ENCODE results near the gene TLE4. TPM values are rescaled to one million over a fixed set of nuclear protein-coding genes. Genes with fewer than 3 reads are reported as not detected.

TLE4 gene
- polyA plus RNA-seq, 1 donor (not counting 4 experiments of a cell fraction or from before 2014, with no cell fraction given) = 14.7 TPM

DNA sequence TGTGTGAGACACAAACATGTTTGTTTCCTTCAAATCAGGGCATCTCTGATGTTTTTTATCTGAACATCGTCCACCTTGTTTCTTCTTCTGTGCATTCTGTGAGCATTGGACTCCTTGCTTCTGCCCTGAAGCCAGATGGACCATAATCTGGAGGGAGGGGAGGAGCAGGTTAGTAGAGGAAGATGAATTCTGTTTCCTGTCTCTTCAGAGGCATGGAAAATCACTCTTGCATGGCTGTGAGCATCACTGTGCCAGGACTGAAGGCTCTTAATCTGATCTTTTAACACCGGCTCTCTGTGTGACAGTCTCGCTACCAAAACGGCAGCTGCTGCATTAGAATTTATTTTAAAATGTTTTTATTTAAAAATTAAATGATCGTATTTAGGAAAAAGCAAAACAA lies 43.3 kb downstream of the TLE4 start:
- H3K79me2 ChIP-seq (ENCODE audit: control insufficient read depth, insufficient read depth, low read length) = no peaks in the 10 kb centered on the region
- dilution Hi-C loops (cut with MboI; ENCODE audit: extremely low pct_ligation_motif_present, low sequenced_read_pairs) = no loop called here
- DNase-seq (ENCODE audit: low read depth, low spot score) (no peak), FAIRE-seq (no peak)
- no peak overlapping the region for H3K27ac ChIP-seq (ENCODE audit: control insufficient read depth, insufficient read depth, low read length)
- H3K9me3 ChIP-seq (ENCODE audit: control insufficient read depth, low read depth, low read length) = no peaks in the 10 kb centered on the region
- H3K4me2 ChIP-seq (ENCODE audit: control insufficient read depth, extremely low read depth, insufficient read depth, low read depth, low read length) = no peak overlapping the region
- no peak overlapping the region for H3K4me3 ChIP-seq (ENCODE audit: control insufficient read depth in 2 of 3, extremely low read depth in 1 of 3, insufficient read depth in 2 of 3, low read depth in 1 of 3, low read length in 3 of 3)
- no peaks in the 10 kb centered on the region for H3K9me1 ChIP-seq (ENCODE audit: control insufficient read depth, extremely low read depth, insufficient read depth, low read length)
- H3K36me3 ChIP-seq (ENCODE audit: control insufficient read depth in 2 of 2, extremely low read depth in 1 of 2, insufficient read depth in 2 of 2, low read length in 2 of 2) = no peaks in the 10 kb centered on the region
- TF ChIP-seq, protein P1, sequence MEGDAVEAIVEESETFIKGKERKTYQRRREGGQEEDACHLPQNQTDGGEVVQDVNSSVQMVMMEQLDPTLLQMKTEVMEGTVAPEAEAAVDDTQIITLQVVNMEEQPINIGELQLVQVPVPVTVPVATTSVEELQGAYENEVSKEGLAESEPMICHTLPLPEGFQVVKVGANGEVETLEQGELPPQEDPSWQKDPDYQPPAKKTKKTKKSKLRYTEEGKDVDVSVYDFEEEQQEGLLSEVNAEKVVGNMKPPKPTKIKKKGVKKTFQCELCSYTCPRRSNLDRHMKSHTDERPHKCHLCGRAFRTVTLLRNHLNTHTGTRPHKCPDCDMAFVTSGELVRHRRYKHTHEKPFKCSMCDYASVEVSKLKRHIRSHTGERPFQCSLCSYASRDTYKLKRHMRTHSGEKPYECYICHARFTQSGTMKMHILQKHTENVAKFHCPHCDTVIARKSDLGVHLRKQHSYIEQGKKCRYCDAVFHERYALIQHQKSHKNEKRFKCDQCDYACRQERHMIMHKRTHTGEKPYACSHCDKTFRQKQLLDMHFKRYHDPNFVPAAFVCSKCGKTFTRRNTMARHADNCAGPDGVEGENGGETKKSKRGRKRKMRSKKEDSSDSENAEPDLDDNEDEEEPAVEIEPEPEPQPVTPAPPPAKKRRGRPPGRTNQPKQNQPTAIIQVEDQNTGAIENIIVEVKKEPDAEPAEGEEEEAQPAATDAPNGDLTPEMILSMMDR (optimal IDR thresholded peaks at IDR 0.05 in 1 of 3, IDR thresholded peaks at IDR 0.05 in 1 of 3, conservative IDR thresholded peaks at IDR 0.05 in 1 of 3; ENCODE audit: extremely low read depth in 1 of 3, insufficient read depth in 2 of 3, low read length in 3 of 3) = no peak
- no peak for TF ChIP-seq EZH2 (IDR thresholded peaks at IDR 0.05; ENCODE audit: low read length)
- no peak overlapping the region for H2AFZ ChIP-seq (ENCODE audit: control insufficient read depth, low read length)
- no peak overlapping the region for H3K9ac ChIP-seq (ENCODE audit: control insufficient read depth, extremely low read depth, insufficient read depth, low read length)
- H4K20me1 ChIP-seq (ENCODE audit: control insufficient read depth, extremely low read depth, insufficient read depth, low read length) = no peaks in the 10 kb centered on the region
- H3K4me1 ChIP-seq (ENCODE audit: control insufficient read depth, extremely low read depth, insufficient read depth, low read length) = no peaks in the 10 kb centered on the region
- H3K27me3 ChIP-seq (ENCODE audit: control insufficient read depth, extremely low read depth, insufficient read depth, low read length) = no peaks in the 10 kb centered on the region

DNA sequence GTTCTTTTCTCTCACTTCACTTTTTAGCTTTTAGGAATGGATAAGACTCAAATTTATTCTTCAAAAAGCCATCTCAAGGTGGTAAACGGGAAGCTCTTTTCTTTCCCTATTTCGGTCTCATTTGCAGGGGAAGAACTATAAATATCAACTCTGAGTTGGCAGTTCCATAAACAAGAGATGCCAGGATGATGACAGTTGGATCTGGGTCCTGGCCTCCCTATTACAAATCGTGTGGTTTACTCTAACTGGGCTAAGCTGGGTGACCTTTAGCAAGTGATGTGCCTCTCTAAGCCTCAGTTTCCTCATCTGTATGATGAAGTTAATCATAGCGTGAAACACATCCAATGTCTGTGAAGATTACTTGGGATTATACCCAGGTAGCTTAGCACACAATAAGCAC lies 44.2 kb downstream of the TLE4 start:
- TF ChIP-seq, protein P1 (optimal IDR thresholded peaks at IDR 0.05 in 1 of 3, IDR thresholded peaks at IDR 0.05 in 1 of 3, conservative IDR thresholded peaks at IDR 0.05 in 1 of 3; ENCODE audit: extremely low read depth in 1 of 3, insufficient read depth in 2 of 3, low read length in 3 of 3) = no peak
- no peak for TF ChIP-seq EZH2 (IDR thresholded peaks at IDR 0.05; ENCODE audit: low read length)
- Histone ChIP-seq H3K4me2 (ENCODE audit: control insufficient read depth, extremely low read depth, insufficient read depth, low read depth, low read length) (no peak overlapping the region), H3K9me3 (ENCODE audit: control insufficient read depth, low read depth, low read length) (no peaks in the 10 kb centered on the region), H3K4me1 (ENCODE audit: control insufficient read depth, extremely low read depth, insufficient read depth, low read length) (no peaks in the 10 kb centered on the region), H3K27me3 (ENCODE audit: control insufficient read depth, extremely low read depth, insufficient read depth, low read length) (no peaks in the 10 kb centered on the region), H3K27ac (ENCODE audit: control insufficient read depth, insufficient read depth, low read length) (no peak overlapping the region), H3K9me1 (ENCODE audit: control insufficient read depth, extremely low read depth, insufficient read depth, low read length) (no peaks in the 10 kb centered on the region), H3K79me2 (ENCODE audit: control insufficient read depth, insufficient read depth, low read length) (no peaks in the 10 kb centered on the region), H2AFZ (ENCODE audit: control insufficient read depth, low read length) (no peak overlapping the region), H3K9ac (ENCODE audit: control insufficient read depth, extremely low read depth, insufficient read depth, low read length) (no peak overlapping the region), H4K20me1 (ENCODE audit: control insufficient read depth, extremely low read depth, insufficient read depth, low read length) (no peaks in the 10 kb centered on the region), H3K36me3 (ENCODE audit: control insufficient read depth in 2 of 2, extremely low read depth in 1 of 2, insufficient read depth in 2 of 2, low read length in 2 of 2) (no peaks in the 10 kb centered on the region), H3K4me3 (ENCODE audit: control insufficient read depth in 2 of 3, extremely low read depth in 1 of 3, insufficient read depth in 2 of 3, low read depth in 1 of 3, low read length in 3 of 3) (no peak overlapping the region)
- dilution Hi-C loops (cut with MboI; ENCODE audit: extremely low pct_ligation_motif_present, low sequenced_read_pairs) = no loop called here
- no peak for DNase-seq (ENCODE audit: low read depth, low spot score)
- FAIRE-seq = no peak

Data from keratinocyte (primary cell).